HG03097 (cell line): ENCODE data around the gene GARIN5B.
A peak's percentile ranks its signal among the peaks of the same experiment; 100 is the strongest.
"Not testable (repeated sequence)": the region's sequence is repeated elsewhere in the genome, so short reads cannot be mapped to it uniquely, and the experiment has no call there.

Source experiments
- ATAC-seq: cut with Tn5 transposase; IDR thresholded peaks from one replicate; pipeline ENCODE4 v1.9.1; 2021; ENCODE audit not compliant: unreplicated experiment, low FRiP score

Gene GARIN5B

DNA sequence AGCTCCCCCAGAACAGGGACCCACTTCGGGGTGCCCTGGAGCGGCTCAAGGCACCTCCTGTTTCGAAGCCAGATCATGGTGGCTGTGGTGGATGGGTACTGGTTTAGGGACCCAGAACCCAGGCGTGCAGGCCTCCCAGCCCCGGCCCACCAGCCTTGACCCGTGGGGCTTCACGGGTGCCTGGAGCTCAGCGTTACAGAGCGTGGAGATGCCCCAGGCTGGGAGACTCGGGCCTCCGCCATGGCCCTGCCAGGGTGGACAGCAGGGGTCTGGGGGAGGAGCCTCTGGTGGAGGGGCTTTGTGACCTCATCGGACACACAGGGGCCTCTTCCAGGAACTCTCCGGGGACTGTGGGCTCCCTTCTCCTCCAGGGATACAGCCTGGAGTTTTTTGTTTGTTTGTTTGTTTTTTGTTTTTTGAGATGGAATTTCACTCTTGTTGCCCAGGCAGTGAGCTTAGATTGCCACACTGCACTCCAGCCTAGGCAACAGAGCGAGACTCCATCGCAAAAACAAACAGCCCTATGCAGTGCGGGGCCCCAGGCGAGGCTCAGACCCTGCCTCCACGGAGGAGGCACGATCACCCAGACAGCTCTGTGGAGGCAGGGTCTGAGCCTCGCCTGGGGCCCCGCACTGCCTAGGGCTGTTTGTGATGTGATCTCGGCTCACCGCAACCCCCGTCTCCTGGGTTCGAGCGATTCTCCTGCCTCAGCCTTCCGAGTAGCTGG, at the start of gene GARIN5B:
Gene GARIN5B (minus strand): TSS at position 271 of the 727 bp plus-strand sequence. CDS start 194 bp downstream, at position 77.
- no peak for ATAC-seq

DNA sequence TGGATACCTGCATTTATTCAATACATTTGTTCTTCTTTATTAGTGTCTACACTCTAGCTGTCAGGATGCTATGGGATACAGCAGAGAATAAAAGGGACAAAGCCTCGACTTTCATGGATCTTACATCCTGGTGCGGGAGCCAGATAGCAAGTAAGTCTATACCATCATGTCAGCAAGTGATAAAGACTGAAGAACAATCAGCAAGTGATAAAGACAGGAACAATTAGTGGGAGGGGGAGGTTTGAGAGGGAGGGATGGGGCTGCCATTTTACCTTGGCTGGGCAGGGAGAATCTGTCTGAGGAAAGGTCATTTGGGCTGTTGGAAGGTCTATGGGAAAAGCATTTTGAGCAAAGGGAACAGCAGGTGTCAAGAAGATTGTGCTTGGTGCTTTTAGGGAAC, 47.1 kb upstream of the GARIN5B start:
- no peak for ATAC-seq

DNA sequence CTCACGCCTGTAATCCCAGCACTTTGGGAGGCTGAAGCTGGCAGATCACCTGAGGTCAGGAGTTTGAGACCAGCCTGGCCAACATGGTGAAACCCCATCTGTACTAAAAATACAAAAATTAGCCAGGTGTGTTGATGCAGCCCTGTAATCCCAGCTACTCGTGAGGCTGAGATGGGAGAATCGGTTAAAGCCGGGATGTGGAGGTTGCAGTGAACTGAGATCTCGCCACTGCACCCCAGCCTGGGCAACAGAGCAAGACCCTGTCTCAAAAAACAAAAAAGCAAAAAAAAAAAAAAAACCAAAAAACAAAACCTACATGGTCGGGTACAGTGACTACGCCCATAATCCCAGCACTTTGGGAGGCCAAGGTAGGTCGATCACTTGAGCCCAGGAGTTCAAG, 46.1 kb upstream of the GARIN5B start:
- not testable (repeated sequence) for ATAC-seq

DNA sequence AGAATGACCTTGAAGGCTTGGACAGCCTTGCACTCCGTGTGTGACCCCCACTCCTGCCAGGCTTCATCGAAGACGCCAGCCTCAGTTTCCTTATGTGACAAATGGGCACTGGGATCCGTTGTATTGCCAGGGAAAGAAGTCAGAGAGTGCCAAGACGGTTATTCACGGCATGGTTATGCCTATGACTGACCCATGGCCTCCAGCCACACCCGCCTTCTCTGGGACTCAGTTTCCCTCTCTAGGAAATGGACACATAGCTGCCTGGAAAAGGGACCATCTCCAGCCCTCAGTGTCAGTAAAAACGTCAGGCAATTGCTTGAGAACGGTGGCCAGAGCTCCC, 45.4 kb upstream of the GARIN5B start:
- no peak for ATAC-seq

DNA sequence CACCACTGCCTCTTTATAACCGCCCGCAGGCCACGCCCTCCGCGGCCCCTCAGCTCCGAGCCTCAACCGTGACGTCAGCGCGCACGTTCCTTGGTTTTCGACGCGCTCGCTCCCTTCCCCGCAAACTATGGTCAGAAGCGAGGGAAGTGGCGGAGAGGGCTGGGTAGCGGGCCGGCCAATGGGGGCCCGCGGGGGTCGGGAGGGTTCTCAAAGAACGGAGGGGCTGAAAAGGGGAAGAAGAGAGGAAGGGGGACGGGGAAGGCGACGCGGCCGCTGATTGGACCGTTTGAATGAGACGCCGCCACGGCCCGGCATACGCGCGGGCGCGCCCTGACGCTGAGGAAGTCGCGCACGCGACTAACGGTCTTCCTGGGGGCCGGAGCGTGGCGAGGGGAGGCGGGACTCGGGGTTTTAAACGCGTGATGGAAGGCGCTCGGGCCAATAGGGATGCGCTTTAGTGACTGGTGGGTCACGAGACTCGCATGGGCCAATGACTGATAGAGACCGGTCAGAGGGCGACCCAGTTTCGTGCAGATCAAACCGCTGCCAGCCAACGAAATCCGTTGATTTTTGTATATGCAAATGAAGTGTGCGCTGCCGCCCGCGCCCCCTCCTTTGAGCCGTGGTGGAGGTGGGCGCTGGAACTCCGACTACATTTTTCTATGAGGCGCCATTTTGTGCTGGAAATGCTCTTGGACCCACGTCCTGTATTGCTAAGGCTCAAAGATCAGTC, 44.9 kb upstream of the GARIN5B start:
- peak; percentile 82 for ATAC-seq

DNA sequence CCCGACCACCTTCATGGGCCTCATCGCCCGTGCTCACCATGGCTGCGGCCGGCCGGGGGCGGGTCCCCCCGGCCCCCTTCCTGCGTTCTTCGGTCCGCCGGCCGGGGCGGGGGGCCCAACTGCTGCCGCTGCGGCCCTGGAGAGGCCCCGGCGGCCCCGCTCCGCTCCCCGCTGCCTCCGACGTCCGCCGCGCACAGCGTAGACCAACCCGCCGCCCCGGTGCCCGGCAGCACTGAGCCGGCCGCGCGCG, 44.4 kb upstream of the GARIN5B start, which contains the start of gene UBE2S:
Gene UBE2S (minus strand): TSS at position 239 of the 250 bp plus-strand sequence. CDS start 199 bp downstream, at position 40.
- ATAC-seq, result peak; percentile 27

DNA sequence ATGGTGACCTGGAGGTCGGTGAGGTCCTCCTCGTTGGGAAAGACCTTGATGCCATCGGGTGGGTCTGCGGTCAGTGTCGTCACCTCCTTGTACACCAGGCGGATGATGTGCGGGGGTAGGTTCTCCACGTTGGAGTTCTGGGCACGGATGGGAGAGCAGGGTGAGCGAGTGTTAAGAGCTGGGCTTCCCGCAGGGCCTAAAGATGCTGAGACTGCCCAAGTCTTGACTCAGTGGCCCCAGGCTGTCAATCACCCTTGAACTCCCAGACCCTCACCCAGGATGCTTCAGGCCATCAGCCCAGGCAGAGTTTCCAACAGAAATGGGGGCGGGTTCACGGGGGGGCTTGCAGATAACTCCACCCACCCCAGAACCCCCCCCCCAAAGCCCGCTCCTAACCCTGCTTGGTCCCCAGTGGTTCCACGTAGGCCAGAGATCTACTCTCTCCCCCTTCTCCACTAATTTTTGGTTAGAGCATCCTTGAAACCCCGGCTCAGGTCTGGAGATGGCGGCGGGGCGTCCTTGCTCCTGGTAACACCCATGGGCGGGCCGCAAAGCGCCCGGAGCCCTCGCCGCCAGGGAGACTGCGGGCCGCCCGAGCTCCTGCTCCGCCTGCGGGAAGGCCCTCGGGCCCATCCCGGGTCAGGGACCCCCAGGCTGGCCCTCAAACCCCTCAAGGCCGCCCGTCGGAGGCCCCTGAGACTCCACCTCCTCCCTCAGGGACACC, 43.9 kb upstream of the GARIN5B start:
- peak; percentile 7 for ATAC-seq

DNA sequence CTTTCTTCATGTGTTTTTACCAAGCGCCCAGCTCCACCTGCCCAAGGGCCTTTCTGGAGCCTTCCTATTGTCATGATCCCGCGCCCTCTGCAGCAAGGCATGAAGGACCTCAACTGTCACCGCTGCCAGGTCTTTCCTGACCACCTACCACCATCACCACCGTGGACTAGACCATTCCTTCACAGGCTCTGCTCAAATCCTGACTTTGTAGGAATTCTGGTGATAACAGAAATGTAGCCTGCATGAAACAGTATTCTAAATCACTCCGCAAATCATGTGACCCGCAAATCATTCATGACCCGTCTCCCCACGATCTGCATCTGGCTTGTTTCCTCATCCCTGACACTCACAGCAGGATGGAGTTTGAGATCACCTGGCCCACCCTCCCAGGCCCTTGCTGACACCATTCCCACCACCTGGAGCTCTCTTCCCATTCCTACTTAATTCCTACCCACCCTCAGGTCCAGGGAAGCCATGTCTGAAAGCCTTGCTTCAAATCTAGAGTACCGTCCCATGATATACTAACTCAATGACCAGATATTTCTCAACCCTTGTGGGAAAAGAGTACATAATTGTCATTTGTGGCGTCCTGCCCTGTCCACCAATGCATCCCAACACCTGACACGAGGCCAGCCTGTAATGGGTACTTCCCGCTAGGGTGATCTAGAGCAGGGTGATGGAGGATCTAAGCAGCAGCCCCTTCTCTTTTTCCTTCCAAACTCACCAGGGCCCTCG, 43.2 kb upstream of the GARIN5B start:
- ATAC-seq, result no peak

DNA sequence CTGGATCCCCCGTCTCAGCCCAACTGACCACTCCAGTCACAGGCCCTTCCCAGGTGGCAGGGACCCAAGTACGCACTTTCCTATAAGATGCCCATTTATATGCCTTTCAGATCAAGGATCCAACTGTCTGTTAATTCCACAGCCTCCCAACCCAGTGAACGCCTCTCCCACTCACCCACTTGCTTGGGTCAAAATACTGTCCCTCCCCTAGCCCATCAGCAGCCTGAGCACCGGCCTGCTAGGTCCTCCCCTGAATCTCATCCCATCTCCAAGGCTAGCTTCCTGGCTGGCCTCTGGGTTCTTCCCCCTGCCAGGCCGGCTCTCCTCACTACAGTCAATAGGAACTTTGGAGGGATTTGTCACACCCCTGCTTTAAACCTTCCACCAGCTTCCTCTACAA, 42.6 kb upstream of the GARIN5B start:
- ATAC-seq, result no peak

DNA sequence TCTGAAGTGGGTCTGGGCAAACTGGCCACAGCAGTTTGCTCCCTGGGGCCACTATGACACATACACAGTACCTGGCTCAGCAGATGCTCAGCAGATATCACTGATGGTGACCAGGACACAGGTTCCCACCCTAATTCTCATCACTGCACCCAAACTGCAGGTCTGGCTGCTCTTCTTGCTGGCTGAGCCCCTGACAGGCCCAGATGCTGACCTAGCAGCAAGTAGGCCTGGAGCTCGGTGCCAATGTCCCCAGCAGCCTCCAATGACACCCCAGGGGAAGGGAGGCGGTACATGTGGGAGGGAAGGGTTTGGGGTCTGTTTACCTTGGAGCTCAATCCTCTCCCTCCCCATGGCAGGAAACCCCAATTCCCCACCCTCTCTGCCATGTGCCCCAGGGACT, 39.4 kb upstream of the GARIN5B start:
- no peak for ATAC-seq

DNA sequence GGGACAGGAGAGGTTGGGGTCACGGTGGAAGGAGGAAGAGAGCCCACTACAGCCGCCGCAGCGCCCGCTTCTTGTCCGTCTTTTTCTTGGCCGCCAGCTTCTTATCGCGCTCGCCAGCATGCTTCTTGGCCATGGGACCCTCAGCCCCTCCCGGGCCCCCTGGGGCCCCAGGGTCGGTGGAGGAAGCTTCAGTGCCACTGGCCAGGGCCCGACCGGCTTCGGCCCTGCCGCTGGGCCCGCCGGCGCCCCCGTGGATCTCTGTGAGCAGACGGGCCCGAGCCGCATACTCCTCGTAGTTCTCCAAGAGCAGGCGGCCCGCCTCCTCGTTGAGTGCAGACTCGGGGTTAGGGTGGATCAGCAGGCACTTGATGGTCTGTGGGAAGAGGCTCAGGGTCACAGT, 38.3 kb upstream of the GARIN5B start:
- not testable (repeated sequence) for ATAC-seq

DNA sequence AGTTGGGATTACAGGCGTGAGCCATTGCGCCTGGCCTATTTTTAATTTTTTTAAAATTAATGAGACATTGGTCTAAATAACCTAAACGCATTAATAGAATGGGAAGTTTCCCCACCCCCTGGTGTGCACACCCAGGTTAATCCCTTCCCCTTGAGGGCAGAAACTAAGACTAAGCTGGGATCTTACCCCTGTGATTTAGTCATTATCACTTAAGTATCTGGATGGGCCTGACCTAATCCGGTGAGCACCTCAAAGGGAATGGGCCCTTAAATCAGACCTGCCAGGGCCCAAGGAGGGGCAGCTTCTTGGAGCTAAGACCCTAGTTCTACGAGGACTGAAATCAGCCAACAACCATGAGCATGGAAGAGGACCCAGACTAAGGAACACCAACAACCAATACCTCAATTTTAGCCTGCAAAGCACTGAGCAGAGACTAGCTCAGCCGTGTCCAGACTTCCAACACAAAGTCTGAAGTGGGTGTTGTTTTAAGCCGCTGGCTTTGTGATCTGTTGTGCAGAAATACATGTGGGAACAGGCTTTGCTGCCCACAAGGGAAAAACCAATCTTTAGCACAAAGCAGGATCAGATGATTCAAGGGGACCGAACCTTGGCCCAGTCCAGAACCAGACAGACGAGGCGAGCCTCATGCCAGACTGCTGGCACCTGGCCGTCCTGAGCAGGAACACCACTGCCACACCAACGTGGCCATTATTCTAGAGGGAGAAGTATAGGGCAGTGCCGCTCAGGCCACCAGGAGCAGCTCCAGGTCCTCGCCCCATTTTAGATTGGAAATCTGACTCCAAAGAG, 37.4 kb upstream of the GARIN5B start:
- ATAC-seq, result no peak

DNA sequence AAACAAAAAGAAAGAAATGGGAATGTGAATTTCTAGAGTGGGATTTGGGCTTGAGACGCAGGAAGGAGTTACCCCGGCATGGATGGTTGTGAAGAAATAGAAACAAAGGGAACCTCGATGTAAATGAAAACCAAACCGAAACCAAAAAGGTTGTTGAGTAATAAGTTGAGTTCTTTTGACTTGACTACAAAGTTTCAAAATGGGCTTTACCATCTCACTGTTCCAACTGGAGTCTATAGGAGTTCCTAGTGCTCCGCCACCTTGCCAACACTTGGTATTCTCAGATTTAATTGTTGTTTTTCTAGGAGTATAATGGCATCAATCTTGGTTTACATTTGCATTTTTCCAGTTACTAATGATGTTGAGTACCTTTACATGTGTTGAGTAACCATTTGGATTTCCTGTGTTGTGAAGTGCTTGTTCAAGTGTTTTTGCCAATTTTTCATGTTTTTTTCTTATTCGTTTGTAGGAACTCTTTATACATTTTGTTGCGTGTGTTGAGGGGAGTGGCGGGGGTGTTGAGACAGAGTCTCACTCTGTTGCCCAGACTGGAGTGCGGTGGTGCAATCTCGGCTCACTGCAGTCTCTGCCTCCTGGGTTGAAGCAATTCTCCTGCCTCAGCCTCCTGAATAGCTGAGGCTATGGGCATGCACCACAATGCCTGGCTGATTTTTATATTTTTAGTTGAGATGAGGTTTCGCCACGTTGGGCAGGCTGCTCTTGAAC, 35.3 kb upstream of the GARIN5B start:
- ATAC-seq, result no peak

DNA sequence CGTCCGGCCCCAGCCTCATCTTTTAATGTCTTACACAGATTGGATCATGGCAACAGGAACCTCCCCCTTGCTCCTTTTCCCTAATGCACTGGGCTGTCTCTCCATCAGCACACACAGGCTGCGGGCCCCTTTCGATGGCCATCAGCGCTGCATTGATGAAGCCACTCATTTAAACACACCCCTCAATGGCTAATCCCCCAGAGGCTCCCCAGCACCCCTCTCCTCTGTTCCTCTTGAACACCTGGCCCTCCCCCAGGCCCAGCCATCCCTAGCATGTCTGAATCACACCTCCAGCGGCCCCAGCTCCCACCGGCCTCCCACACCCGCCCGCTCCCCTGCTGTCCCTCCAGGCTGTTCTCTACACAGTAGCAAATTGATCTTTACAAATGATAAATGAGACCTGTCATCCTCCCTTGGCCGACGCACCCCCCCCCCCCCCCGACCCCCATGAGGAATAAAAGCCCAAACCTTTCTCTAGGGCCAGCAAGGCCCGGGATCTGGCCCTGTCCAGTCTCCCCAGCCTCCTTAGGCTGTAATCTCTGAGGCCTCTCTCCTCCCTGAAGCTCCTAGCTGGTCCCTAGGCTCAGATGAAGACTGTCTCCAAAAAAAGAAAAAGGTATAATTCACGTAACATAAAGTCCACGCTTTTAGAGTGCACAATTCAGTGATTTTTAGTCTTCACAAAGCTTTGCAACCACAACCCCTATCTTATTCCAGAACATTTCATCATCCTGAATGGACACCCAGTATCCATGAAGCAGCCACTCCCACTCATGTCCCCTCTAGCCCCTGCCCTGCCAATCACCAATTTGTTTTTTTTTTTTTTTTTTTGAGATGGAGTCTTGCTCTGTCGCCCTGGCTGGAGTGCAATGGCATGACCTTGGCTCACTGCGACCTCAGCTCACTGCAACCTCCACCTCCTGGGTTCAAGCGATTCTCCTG, 30.0 kb upstream of the GARIN5B start:
- ATAC-seq, result no peak

DNA sequence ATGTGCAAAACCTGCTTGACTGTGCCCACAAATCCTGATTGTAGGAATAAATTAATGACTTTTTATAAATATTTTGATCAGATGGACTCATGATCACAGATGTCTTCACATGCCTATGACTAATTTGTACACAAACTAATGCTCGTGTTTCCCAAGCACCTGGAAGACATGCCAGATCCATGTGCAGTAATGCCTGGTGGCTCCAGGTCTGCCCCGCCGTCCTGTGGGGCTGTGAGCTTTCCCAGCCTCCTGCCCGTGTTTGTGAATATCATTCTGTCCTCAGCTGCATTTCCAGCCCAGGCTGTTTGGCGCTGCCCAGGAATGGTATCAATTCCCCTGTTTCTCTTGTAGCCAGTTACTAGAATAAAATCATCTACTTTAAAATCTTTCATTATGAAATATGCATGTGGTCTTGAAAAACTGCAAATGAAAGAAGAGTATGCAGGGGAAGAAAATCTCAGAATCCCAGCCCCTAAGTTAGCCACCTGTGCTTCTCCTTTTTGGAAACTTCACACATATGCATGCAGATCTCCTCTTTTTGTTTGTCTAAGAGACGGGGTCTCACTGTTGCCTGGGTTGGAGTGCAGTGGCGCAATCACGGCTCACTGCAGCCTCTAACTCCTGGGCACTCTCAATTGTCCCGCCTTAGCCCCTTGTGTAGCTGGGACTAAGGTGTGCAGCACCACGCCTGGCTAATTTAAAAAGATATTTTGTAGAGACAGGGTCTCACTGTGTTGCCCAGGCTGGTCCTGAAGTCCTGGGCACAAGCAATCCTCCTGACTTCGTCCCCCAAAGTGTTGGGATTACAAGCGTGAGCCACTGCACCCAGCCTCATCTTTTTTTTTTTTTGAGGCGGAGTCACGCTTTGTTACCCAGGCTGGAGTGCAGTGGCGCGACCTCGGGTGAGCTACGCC, 28.9 kb upstream of the GARIN5B start:
- no peak for ATAC-seq

DNA sequence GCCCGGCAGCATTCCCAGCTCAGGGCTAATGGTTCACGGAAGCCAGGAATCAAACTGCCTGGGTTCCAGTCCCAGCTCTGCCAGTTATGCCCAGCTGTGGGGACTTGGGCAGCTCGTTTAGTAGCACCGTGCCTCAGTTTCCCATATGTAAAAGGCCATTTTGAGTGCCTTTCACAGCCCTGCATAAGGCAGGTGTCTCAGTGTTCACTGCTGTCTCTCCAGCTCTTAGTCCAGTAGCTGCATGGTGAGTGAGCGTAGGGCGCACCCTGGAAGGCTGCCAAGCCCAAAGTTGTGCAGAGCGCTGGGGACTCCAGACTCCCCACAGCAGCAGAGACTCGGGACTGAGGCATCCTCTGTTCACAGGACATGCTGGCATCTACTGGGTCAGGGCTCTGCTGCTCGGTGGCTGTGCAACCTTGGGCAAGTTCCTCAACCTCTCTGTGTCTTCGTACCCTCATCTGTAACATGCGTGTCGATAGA, 28.2 kb upstream of the GARIN5B start:
- no peak for ATAC-seq

DNA sequence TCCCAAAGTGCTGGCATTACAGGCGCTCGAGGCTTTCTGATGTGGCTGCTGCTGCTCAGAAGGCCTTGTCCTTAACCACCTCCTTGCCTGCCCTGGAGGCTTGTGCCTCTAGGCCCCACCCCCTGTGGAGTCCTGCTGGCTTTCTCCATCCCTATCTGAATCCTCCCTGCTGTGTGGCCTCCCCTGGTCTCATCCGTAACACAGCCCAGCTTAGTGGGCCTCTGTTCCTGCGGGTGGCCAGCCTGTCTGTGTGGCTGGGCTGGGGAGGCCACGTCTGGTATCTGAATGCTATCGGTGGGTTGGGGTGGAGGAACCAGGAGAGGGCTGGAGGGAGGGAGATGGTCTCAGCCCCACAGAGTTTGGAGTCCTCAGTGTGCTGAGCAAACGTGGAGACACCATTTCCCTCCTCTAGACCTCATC, 27.4 kb upstream of the GARIN5B start:
- no peak for ATAC-seq
